GM20431 (cell line): ENCODE measurements around the gene HSPA1L.
"Not testable (repeated sequence)": the region's sequence is repeated elsewhere in the genome, so short reads cannot be mapped to it uniquely, and the experiment has no call there.

ENCODE experiments used
- in situ Hi-C: fragments of 300-500 bp; cut with MseI, MboI; formaldehyde crosslinking; loops from one replicate; pipeline ENCODE4 v1.15.0; 2020; ENCODE audit warnings: low sequenced_read_pairs; ENCODE audit not compliant: unreplicated experiment

The HSPA1L gene

DNA sequence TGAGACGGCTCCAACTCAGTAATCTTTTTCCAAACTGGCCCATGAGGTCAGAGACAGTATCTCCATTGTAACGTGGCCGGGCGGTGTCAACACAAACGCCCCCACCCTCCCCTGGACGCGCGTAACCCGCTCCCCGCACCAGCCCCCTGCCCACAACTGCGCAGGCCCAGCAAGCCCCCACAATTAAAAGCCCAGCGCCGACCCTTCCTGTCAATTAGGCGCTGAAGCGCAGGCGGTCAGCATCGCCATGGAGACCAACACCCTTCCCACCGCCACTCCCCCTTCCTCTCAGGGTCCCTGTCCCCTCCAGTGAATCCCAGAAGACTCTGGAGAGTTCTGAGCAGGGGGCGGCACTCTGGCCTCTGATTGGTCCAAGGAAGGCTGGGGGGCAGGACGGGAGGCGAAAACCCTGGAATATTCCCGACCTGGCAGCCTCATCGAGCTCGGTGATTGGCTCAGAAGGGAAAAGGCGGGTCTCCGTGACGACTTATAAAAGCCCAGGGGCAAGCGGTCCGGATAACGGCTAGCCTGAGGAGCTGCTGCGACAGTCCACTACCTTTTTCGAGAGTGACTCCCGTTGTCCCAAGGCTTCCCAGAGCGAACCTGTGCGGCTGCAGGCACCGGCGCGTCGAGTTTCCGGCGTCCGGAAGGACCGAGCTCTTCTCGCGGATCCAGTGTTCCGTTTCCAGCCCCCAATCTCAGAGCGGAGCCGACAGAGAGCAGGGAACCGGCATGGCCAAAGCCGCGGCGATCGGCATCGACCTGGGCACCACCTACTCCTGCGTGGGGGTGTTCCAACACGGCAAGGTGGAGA lies at the start of gene HSPA1L, which contains the start of gene HSPA1A:
HSPA1L (minus strand) TSS at position 259 of the 814 bp plus-strand sequence. CDS start 3,311 bp downstream, outside the sequence.
HSPA1A (plus strand) TSS at position 519 of the 814 bp plus-strand sequence; CDS start at position 733, 214 bp downstream.
- in situ Hi-C loops: no loop called here

DNA sequence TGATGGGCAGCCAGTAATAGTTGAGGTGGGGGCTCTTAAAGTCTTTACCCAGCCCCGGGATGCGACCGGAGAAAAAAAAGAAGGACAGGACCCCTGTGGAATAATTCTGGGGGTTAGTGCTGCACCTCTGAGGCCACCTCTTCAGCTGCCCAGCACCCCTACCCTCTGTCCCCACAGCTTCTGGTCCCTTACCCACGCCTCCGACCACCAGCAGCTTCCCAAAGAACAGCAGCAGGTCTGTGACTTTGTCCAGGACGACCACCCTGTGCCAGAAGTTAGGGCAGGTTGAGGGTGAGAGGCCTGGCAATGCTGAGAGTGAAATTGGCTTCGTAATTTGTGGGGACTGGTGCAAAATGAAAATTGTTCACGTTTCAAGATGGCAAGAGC lies 49.7 kb upstream of the HSPA1L start:
- in situ Hi-C loops: no loop called here

DNA sequence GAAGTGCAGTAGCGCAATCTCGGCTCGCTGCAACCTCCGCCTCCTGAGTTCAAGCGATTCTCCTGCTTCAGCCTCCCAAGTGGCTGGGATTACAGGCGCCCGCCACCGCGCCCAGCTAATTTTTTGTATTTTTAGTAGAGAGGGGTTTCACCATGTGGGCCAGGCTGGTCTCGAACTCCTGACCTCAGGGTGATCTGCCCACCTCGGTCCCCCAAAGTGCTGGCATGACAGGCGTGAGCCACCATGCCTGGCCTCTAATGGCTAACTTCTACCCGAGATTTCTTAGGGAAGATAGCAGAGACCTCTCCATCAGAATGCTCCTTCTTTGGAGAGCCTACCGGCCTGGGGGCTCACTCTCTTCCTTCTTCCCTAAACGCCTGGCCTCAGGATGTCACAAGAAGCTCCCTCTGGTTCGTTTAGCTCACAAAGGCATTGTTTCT lies 49.1 kb upstream of the HSPA1L start:
- in situ Hi-C loops: not testable (repeated sequence)

DNA sequence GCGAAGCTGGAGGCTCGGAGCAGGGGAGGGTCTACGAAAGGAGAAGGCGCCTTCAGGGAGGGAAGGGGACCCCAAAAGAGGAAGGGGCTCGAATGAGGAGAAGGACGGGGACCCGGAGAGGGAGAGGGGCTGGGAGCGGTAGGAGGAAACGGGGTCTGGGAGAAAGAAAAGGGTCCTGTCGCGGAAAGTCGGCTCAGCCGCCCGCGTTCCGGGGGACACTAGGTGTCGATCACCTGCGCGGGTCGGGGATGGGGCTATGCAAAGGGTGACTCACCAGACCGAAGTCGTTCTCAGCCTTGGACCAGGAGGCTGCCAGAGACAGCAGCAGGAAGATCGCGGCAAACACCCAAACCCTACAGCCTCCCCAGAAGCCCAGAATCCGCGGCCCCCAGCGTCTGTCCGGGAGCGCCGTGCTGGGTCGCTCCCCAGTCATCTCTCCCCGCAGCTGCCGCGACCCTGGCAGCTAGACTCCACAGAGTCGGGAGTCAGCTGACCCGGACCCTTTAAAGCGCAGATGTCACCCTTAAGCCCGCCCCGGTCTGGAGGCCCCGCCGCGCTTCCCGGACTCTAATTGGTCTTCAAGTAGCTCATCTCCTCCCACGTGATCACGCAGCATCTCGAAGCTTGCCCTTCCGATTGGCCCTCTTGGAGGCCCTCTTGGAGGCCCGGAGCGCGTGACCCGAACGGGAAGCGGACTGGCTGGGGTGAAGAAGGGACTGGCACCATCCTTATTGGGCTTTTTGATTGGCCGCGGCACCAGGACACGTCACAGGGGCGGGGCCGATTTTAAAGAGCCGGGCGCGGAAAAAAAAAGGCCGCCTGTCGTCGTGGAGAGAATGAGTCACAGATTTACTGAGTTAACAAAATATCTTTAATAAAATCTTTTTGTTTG lies 47.5 kb upstream of the HSPA1L start, which contains the start of gene NEU1:
NEU1 (minus strand) TSS at position 478 of the 892 bp plus-strand sequence; CDS start at position 433, 45 bp downstream.
- in situ Hi-C loops: no loop called here

DNA sequence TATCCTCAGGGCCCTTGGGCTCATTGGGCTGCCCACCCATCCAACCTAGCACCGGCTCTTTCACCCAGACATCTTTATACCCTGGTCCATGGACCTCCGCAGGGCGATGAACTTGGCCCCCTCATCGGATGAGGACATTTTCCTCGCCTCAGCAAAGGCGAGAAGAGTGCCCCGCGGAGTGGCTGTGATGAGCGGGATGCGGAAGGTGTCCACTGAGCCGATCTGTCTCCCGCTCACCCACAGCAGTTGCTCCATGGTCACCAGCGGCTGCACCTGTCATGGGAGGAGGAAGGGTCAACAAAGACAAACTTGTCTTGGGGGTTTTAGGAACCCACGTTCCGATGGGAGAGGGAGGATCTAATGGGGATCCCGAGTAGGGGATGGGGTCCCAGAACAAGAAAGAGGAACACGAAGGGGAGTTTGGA lies 46.8 kb upstream of the HSPA1L start:
- in situ Hi-C loops: no loop called here

DNA sequence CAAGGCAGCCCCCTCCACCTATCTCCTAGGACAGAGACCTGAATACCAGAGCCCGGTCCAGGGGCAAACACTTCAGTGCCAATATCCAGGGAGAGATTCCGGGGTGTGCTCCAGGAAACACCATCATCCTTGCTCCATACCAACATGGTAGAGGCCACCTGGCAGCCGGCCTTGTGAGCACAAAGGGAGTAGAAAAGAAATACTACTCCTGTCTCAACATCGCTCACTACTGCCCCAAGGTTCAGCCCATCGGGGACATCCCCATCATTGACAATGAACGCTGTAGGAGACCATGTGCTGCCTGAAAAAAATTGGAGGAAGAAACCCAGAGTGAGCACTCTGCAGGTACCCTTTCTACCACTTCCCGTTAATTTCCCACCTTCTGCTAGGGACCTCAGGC lies 46.1 kb upstream of the HSPA1L start:
- in situ Hi-C loops: no loop called here

DNA sequence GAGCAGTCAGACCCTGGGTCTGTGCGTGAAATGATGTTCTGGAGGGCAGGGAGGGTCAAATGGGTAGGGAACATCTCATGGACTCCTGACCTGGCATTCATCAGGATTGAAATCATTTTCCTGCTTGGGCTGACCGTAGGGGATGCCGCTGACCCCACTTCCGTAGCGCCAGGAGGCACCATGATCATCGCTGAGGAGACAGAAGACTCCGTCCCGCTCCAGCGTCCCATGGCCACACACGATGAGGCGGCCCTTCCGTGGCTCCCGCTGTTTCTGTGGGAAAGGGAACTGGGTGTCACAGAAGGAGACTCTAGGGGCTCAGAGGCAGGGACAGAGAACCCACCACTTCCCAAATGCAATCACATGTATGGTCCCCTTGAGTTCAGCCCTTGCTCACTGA lies 45.3 kb upstream of the HSPA1L start:
- in situ Hi-C loops: no loop called here

DNA sequence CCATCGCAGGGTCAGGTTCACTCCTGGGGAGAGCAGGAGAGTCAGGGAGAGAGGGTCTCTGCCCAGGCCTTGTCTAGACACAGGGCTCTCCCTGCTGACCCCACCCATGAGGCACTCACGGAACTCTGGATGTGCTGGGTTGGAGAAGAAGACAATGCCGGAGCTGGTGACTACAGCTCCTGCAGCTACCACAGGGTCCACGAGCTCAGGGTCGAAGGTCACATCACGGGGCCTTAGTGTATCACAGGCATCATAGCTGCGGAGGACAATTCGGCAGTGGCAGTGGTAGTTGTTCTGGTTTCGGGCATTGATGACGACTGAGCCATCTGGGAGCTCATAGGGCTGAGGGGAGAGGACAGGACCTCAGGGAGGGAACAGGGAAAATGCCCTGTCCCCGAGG lies 44.8 kb upstream of the HSPA1L start:
- in situ Hi-C loops: no loop called here

DNA sequence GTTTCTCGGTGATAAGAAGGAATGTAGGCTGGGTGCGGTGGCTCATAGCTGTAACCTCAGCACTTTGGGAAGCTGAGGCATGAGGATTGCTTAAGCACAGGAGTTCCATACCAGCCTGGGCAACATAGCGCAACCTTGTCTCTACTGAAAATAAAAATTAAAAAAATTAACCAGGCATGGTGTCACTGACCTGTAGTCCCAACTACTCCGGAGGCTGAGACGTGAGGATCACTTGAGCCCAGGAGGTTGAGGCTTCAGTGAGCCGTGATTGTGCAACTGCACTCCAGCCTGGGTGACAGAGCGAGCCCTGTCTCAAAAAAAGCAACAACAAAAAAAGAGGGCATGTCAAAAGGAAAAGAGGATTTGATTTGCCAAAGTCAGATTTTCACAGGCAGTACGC lies 43.6 kb upstream of the HSPA1L start:
- in situ Hi-C loops: no loop called here

DNA sequence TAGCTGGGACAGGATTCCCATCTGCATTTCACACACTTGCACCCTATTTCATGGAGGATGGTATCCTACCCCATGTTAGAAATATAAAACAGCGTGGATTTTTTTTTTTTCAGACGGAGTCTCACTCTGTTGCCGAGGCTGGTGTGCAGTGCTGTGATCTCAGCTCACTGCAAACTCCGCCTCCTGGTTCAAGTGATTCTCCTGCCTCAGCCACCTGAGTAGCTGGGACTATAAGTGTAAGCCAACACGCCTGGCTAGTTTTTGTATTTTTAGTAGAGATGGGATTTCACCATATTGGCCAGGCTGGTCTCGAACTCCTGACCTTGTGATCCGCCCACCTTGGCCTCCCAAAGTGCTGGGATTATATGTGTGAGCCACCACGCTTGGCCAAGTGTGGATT lies 42.7 kb upstream of the HSPA1L start:
- in situ Hi-C loops: not testable (repeated sequence)

DNA sequence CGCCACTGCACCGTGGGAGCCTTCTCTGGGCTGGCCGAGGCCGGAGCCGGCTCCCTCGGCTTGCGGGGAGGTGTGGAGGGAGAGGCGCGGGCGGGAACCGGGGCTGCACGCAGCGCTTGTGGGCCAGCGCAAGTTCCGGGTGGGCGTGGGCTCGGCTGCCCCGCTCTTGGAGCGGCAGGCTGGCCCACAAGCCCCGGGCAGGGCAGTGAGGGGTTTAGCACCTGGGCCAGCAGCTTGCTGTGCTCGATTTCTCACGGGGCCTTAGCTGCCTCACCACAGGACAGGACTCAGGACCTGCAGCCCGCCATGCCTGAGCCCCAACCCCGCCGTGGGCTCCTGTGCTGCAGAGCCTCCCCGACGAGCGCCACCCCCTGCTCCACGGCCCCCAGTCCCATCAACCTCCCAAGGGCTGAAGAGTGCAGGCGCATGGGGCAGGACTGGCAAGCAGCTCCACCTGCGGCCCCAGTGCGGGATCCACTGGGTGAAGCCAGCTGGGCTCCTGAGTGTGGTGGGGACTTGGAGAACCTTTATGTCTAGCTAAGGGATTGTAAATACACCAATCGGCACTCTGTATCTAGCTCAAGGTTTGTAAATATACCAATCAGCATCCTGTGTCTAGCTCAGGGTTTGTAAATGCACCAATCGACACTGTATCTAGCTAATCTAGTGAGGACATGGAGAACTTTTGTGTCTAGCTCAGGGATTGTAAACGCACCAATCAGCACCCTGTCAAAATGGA lies 37.1 kb upstream of the HSPA1L start:
- in situ Hi-C loops: not testable (repeated sequence)

DNA sequence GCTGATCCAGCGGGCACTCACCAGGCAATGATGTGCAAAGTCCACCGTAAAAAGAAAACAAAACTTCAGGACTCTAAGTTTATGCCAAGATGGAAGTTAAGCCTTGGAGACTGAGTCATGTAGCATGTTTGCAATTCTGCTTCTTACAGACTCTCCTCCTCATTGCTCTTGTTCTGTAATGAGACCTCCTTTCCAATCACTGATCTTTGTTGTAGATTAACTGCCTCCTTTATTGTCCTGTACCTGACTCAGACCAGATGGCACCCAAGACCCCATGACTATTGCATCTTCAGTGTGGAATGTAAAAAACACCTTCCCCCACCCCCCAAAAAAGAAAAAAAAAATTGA lies 36.4 kb upstream of the HSPA1L start:
- in situ Hi-C loops: no loop called here

DNA sequence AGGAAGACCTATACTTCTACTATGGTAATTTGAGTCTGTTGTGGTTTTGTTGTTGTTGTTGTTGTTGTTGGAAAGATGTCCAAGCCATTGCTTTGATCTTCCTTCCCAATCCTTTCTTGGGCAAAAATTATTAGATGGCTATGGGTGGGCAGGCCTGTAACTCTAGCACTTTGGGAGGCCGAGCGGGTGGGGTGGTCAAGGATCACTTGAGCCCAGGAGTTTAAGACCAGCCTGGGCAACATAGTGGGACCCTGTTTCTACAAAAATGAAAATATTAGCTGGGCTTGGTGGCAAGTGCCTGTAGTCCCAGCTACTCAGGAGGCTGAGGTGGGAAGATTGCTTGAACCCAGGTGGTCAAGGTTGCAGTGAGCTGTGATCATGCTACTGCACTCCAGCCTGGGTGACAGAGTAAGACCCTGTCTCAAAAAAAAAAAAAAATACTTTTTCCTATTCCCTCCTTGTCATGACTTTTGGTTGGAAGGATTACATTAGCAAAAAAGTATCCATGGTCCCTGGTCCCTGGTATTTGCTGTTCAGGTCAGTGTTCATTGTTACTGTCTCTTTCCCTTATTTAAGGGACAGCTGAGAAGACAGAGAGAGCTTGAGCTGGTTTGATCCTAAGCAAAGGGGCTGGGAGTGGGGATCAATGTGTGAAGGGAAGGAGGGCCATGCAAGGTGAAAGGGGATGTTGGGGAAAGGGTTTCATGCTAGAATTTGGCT lies 35.8 kb upstream of the HSPA1L start:
- in situ Hi-C loops: no loop called here

DNA sequence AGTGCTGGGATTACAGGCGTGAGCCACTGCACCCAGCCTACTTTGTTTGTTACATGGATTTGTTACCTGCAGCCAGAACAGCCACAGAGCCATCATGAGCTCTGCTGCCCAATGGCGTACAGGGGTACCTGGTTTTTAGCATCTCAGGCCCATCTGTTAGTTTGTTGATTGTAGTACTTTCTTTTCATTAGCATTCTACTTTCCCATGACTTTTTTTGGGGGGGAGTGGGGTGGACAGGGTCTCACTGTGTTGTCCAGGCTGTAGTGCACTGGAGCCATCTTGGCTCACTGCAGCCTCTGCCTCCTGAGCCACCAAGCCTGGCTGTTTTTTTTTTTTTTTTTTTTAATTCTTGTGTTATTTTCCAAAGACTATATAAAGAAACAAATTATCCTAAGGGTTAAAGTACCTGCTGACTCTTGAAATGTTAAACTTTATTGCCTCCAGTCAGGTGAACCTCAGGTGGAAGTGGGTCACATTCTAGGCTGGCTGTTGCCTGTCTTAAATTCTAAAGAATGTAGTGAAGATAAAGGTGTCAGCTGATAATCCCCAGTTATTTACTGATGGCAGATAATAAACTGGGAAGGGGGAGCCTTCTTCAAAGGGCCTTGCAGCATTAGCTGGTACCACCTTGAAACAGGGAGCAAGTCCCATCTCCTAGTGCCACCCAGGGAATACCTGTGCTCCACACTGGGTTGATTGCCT lies 32.3 kb upstream of the HSPA1L start:
- in situ Hi-C loops: no loop called here

DNA sequence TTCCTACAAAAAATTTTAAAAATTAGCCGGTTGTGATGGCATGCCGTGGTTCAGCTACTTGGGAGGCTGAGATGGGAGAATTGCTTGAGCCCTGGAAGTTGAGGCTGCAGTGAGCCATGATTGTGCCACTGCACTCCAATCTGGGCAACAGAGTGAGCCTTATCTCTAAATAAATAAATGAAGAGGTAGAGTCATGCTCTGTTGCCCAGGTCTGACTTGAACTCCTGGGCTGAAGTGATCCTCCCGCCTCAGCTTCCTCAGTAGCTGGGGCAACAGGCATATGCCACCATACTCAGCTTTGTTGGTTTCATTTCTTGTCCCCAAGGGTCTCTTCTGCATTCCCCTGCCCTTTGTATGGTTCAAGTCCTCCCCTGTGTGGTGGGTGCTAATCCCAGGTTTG lies 29.4 kb upstream of the HSPA1L start:
- in situ Hi-C loops: no loop called here

DNA sequence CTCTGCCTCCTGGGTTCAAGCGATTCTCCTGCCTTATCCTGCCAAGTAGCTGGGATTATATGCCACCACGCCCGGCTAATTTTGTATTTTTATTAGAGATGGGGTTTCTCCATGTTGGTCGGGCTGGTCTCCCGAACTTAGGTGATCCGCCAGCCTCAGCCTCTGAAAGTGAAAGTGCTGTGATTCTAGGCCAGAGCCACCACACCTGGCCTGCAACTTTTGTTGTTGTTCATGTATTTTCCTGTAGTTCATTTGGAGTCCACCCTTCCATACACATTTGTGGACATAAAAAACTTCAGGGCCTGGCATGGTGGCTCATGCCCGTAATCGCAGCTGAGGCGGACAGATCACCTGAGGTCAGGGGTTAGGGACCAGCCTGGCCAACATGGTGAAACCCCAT lies 27.0 kb upstream of the HSPA1L start:
- in situ Hi-C loops: no loop called here

DNA sequence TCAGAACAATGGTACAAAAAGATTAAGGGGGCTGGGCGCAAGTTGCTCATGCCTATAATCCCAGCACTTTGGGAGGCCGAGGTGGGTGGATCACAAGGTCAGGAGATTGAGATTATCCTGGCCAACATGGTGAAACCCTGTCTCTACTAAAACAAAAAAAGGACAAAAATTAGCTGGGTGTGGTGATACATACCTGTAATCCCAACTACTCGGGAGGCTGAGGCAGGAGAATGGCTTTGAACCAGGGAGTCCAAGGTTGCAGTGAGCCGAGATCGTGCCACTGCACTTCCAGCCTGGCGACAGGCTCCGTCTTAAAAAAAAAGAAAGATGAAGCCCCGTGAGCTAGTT lies 24.7 kb upstream of the HSPA1L start:
- in situ Hi-C loops: not testable (repeated sequence)

DNA sequence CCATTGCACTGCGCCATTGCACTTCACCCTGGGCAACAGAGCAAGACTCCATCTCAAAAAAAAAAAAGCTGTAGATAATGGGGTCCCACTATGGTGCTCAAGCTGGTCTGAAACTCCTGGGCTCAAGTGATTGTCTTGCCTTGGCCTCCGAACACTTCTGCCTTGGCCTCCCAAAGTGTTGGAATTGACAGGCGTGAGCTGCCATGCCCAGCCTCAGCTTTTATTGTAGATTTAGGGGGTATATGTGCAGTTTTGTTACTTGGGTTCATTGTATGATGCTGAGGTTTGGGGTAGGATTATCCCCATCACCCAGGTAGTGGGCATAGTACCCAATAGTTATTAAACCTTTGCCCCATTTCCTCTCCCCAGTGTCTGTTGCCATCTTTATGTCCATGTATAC lies 23.9 kb upstream of the HSPA1L start:
- in situ Hi-C loops: no loop called here

DNA sequence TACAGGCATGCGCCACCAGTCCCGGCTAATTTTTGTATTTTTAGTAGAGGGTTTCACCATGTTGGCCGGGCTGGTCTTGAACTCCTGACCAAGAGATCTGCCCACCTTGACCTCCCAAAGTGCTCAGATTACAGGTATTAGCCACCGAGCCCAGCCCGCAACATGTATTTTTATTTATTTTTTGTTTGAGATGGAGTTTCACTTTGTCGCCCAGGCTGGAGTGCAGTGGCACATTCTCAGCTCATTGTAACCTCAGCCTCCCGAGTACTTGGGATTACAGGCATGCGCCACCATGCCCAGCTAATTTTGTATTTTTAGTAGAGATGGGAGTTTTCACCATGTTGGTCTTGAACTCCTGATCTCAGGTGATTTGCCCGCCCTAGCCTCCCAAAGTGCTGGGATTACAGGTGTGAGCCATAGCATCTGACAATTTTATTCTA lies 23.1 kb upstream of the HSPA1L start:
- in situ Hi-C loops: not testable (repeated sequence)
